ENCODE measurements around the gene BRCC3.

- TF ChIP-seq CTCF (IDR thresholded peaks at IDR 0.05) (no peak), POLR2A (IDR thresholded peaks at IDR 0.05) (no peak)
Observed at GRCh38 chrX:155108427-155108826, 37.1 kb downstream of the BRCC3 start.

Data from testis (tissue), 2 donors.